ENCODE results near the gene ANGEL2.

DNA sequence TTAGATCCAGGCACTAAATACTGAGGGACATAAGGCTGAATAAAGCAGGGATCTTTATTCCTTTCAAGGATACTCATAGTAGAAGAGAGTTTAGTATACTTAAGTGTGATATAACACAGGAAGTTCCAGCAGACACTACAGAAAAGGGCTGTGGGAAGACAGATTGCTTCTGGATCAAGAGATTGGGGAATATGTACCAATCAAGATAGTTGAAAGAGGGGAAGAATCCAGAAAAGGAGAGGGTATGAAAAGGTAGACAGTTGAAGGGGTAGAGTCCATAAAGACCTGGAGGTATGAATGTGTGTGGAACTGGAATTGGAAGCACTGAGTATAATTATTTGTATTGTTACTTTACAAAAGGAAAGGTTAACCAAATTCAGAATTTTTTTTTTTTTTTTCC is 37.8 kb upstream of the ANGEL2 start:
- TF ChIP-seq, protein P1, sequence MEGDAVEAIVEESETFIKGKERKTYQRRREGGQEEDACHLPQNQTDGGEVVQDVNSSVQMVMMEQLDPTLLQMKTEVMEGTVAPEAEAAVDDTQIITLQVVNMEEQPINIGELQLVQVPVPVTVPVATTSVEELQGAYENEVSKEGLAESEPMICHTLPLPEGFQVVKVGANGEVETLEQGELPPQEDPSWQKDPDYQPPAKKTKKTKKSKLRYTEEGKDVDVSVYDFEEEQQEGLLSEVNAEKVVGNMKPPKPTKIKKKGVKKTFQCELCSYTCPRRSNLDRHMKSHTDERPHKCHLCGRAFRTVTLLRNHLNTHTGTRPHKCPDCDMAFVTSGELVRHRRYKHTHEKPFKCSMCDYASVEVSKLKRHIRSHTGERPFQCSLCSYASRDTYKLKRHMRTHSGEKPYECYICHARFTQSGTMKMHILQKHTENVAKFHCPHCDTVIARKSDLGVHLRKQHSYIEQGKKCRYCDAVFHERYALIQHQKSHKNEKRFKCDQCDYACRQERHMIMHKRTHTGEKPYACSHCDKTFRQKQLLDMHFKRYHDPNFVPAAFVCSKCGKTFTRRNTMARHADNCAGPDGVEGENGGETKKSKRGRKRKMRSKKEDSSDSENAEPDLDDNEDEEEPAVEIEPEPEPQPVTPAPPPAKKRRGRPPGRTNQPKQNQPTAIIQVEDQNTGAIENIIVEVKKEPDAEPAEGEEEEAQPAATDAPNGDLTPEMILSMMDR (conservative IDR thresholded peaks at IDR 0.05; ENCODE audit: low read length): no peak
- TF ChIP-seq EZH2phosphoT487 (IDR thresholded peaks at IDR 0.05; ENCODE audit: borderline replicate concordance, low read depth, low read length): no peak

All from OCI-LY7 (cell line).